Inferior parietal cortex (tissue), 1 donor: Measurements from ENCODE around the gene IL17RE.

ENCODE experiments used
- DNase-seq: peaks from one replicate; pipeline ENCODE4 v3.0.0-alpha.2; 2016; ENCODE audit errors: extremely low spot score

IL17RE gene

GRCh38 chr3:9955611-9956352 lies 53.1 kb downstream of the IL17RE start:
- DNase-seq: no peak

DNA sequence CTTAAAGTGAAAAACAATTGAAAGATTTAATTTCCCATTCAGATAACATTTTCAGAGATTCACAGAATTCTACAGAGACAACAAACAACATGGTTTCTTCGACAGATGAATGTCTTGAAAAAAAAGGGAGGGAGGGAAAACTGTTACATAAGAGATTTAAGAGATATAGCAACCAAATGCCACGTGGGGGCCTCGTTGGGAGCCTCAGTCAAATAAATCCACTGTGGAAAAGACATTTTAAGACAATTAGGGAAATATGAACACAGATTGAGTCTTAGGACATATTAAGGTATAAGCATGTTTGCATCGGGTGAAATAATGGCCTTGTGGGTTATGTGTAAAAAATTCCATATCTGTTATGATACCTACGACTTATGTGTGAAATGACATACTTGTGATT lies 54.6 kb downstream of the IL17RE start:
- DNase-seq: no peak

DNA sequence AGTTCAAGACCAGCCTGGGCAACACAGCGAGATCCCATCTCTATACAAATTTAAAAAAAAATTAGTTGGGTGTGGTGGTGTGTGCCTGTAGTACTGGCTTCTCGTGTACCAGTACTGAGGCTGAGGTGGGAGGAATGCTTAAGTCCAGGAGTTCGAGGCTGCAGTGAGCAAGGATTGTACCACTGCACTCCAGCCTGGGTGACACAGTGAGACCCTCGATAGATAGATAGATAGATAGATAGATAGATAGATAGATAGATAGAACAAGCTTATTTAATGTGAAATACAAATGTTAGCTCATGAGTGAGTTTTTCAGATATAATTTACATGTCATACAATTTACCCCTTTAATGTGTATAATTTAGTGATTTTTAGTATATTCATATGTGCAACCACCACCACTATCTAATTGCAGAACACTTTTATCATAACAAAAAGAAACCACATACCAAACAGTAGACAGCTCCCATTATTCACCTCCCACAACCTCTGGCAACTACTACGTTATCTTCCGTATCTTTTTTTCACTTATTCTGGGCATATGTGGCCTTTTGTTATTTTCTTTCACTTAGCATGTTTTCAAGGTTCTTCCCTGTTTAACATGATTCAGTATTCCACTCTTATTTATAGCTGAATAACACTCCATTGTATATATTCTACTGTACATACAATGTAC lies 62.7 kb downstream of the IL17RE start:
- DNase-seq: no peak
